ENCODE data around the gene TNFRSF21. TPM values are rescaled to one million over a fixed set of nuclear protein-coding genes. Genes with fewer than 3 reads are reported as not detected.
A peak's percentile ranks its signal among the peaks of the same experiment; 100 is the strongest.
"Not testable (repeated sequence)": the region's sequence is repeated elsewhere in the genome, so short reads cannot be mapped to it uniquely, and the experiment has no call there.

Gene TNFRSF21
- total RNA-seq, 2 experiments from 2014 or later, result 28.1 to 36.5 TPM

DNA sequence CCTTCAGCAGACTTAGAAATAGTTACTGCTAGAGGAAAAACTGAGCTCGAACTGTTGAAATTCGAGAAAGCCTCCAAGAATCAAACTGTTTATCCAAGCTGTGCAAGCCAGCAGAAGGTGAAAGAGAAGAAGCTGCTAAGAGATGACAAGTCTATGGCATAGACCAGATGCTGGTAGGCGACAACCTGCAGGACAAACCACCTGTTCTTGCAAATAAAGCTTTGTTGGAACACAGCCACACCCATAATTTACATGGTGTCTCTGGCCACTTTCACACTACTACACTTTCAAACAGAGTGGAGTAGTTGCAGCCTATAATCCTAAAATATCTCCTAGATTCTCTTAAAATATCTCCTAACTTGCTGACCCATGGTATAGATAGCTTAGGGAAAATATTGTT lies 33.3 kb downstream of the TNFRSF21 start:
- BruUV-seq (replicated peaks), result no TSS peak
- H2AFZ ChIP-seq (ENCODE audit: low read length), result no peak overlapping the region
- H3K4me1 ChIP-seq (ENCODE audit: insufficient read depth, low read length, poor library complexity, severe bottlenecking), result peaks cover 12% of the 10 kb centered on the region
- H3K4me2 ChIP-seq (ENCODE audit: low read length), result no peak overlapping the region
- H3K79me2 ChIP-seq (ENCODE audit: insufficient read depth, low read depth, low read length), result peaks cover 17% of the 10 kb centered on the region; the same call in 1 of the 2 replicates
- peak; percentile 12 for DNase-seq (ENCODE audit: low spot score)
- ChIA-PET CTCF (ENCODE audit: unreplicated experiment) (no interaction called here), POLR2A (interaction anchor here (0.6 to 1.8 kb wide), 12 partner anchors 11 to 203 kb away, joined by 3 to 7 read pairs (median 3); no protein-coding TSS in a partner anchor)
- H3K27ac ChIP-seq (ENCODE audit: low read depth, low read length, poor library complexity, severe bottlenecking), result no peak overlapping the region
- H3K9me2 ChIP-seq (ENCODE audit: insufficient read depth, low read length), result no peaks in the 10 kb centered on the region
- H3K9me3 ChIP-seq (ENCODE audit: low read length), result no peaks in the 10 kb centered on the region; the same call in 1 of the 2 replicates
- intact Hi-C loops (cut with micrococcal nuclease; ENCODE audit: unreplicated experiment), result no loop called here
- H4K20me1 ChIP-seq (ENCODE audit: insufficient read depth, low read length), result no peaks in the 10 kb centered on the region
- no peak overlapping the region for H3K4me3 ChIP-seq (ENCODE audit: low read depth, low read length, poor library complexity, severe bottlenecking)
- H3K36me3 ChIP-seq (ENCODE audit: insufficient read depth, low read length), result peaks cover 76% of the 10 kb centered on the region
- TF ChIP-seq EZH2phosphoT487 (IDR thresholded peaks at IDR 0.05; ENCODE audit: borderline replicate concordance, low read depth, low read length), result no peak
- TF ChIP-seq CTCF (conservative IDR thresholded peaks at IDR 0.05; ENCODE audit: low read length), result no peak

DNA sequence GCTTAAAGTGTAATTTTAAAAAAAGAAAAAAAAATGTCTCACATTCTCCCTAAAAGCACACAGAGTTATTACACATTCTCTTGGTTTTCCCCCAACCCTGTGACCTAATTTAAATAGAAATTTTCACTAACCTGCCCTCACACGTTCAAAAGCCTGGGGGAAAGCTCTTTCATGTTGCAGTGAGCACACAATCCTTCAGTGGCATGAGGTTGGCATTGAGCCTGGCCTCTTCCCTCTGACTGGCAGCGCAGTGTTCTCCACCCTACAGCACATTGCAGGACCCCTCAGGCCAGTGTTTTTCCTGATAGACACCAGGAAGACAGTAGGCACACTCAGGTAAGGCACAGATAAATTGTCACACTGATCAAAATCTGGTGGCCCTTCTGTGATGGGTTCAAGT lies 34.1 kb downstream of the TNFRSF21 start:
- no peaks in the 10 kb centered on the region; the same call in 1 of the 2 replicates for H3K9me3 ChIP-seq (ENCODE audit: low read length)
- TF ChIP-seq EZH2phosphoT487 (IDR thresholded peaks at IDR 0.05; ENCODE audit: borderline replicate concordance, low read depth, low read length) (no peak), CTCF (conservative IDR thresholded peaks at IDR 0.05; ENCODE audit: low read length) (no peak)
- H3K4me1 ChIP-seq (ENCODE audit: insufficient read depth, low read length, poor library complexity, severe bottlenecking), result peaks cover 12% of the 10 kb centered on the region
- POLR2A ChIA-PET, result interaction anchor here (0.9 to 1.8 kb wide), 3 partner anchors 15 to 28 kb away, joined by 4 to 7 read pairs (median 4); no protein-coding TSS in a partner anchor
- no peak overlapping the region for H3K4me2 ChIP-seq (ENCODE audit: low read length)
- peaks cover 73% of the 10 kb centered on the region for H3K36me3 ChIP-seq (ENCODE audit: insufficient read depth, low read length)
- H4K20me1 ChIP-seq (ENCODE audit: insufficient read depth, low read length), result no peaks in the 10 kb centered on the region
- peaks cover 17% of the 10 kb centered on the region; the same call in 1 of the 2 replicates for H3K79me2 ChIP-seq (ENCODE audit: insufficient read depth, low read depth, low read length)
- no peak overlapping the region for H3K4me3 ChIP-seq (ENCODE audit: low read depth, low read length, poor library complexity, severe bottlenecking)
- CTCF ChIA-PET (ENCODE audit: unreplicated experiment), result no interaction called here
- H3K27ac ChIP-seq (ENCODE audit: low read depth, low read length, poor library complexity, severe bottlenecking), result no peak overlapping the region
- intact Hi-C loops (cut with micrococcal nuclease; ENCODE audit: unreplicated experiment), result no loop called here
- DNase-seq (ENCODE audit: low spot score), result no peak
- H2AFZ ChIP-seq (ENCODE audit: low read length), result no peak overlapping the region
- no peaks in the 10 kb centered on the region for H3K9me2 ChIP-seq (ENCODE audit: insufficient read depth, low read length)
- BruUV-seq (replicated peaks), result no TSS peak

DNA sequence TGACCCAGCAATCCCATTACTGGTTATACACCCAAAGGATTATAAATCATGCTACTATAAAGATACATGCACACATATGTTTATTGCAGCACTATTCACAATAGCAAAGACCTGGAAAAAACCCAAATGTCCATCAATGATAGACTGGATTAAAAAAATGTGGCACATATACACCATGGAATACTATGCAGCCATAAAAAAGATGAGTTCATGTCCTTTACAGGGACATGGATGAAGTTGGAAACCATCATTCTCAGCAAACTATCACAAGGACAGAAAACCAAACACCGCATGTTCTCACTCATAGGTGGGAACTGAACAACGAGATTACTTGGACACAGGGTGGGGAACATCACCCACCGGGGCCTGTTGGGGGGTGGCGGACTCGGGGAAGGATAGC lies 34.6 kb downstream of the TNFRSF21 start:
- CTCF ChIA-PET (ENCODE audit: unreplicated experiment); H3K9me2 ChIP-seq (ENCODE audit: insufficient read depth, low read length); H3K27ac ChIP-seq (ENCODE audit: low read depth, low read length, poor library complexity, severe bottlenecking); H3K9me3 ChIP-seq (ENCODE audit: low read length); POLR2A ChIA-PET; H4K20me1 ChIP-seq (ENCODE audit: insufficient read depth, low read length); H2AFZ ChIP-seq (ENCODE audit: low read length); H3K4me2 ChIP-seq (ENCODE audit: low read length); BruUV-seq (replicated peaks); intact Hi-C loops (cut with micrococcal nuclease; ENCODE audit: unreplicated experiment); H3K4me3 ChIP-seq (ENCODE audit: low read depth, low read length, poor library complexity, severe bottlenecking); DNase-seq (ENCODE audit: low spot score): not testable (repeated sequence)
- Histone ChIP-seq H3K36me3 (ENCODE audit: insufficient read depth, low read length) (peaks cover 73% of the 10 kb centered on the region), H3K4me1 (ENCODE audit: insufficient read depth, low read length, poor library complexity, severe bottlenecking) (peaks cover 12% of the 10 kb centered on the region), H3K79me2 (ENCODE audit: insufficient read depth, low read depth, low read length) (peaks cover 17% of the 10 kb centered on the region; the same call in 1 of the 2 replicates)
